OCI-LY1 (cell line): Measurements from ENCODE around the gene WDR62.

ENCODE experiments used
- H2AFZ ChIP-seq: fragments of 200-600 bp; sonication (generic), shearing (Covaris generic); 2 replicates; pipeline ENCODE4 v1.6.0; 2014; ENCODE audit warnings: antibody characterized with exemption, mild to moderate bottlenecking, low read length
- H3F3A ChIP-seq: fragments of 200-600 bp; sonication (generic), shearing (Covaris generic); 2 replicates; pipeline ENCODE4 v1.6.0; 2014; ENCODE audit warnings: mild to moderate bottlenecking, antibody characterized with exemption, low read length, moderate library complexity; ENCODE audit not compliant: insufficient read depth
- H3K27ac ChIP-seq: fragments of 200-600 bp; sonication (generic); 2 replicates; pipeline ENCODE4 v1.5.1; 2014; ENCODE audit warnings: low read length, mixed run types, mild to moderate bottlenecking, low read depth; ENCODE audit not compliant: poor library complexity, severe bottlenecking
- H3K27me3 ChIP-seq: fragments of 200-600 bp; sonication (generic); 2 replicates; pipeline ENCODE4 v1.6.0; 2014; ENCODE audit warnings: antibody characterized with exemption, mild to moderate bottlenecking, low read length, moderate library complexity; ENCODE audit not compliant: insufficient read depth
- H3K36me3 ChIP-seq: fragments of 200-600 bp; sonication (generic); 2 replicates; pipeline ENCODE4 v1.6.1; 2014; ENCODE audit warnings: mild to moderate bottlenecking, antibody characterized with exemption, low read length, moderate library complexity, mixed read lengths; ENCODE audit not compliant: insufficient read depth
- H3K4me1 ChIP-seq: fragments of 200-600 bp; sonication (generic); 2 replicates; pipeline ENCODE4 v1.5.1; 2014; ENCODE audit warnings: mild to moderate bottlenecking, low read length, moderate library complexity; ENCODE audit not compliant: insufficient read depth, severe bottlenecking
- H3K4me2 ChIP-seq: fragments of 200-600 bp; sonication (generic), shearing (Covaris generic); 2 replicates; pipeline ENCODE4 v1.6.1; 2014; ENCODE audit warnings: low read length
- H3K4me3 ChIP-seq: fragments of 200-600 bp; sonication (generic); 2 replicates; pipeline ENCODE4 v1.5.1; 2014; ENCODE audit warnings: low read length, low read depth, mild to moderate bottlenecking, mixed read lengths; ENCODE audit not compliant: poor library complexity, severe bottlenecking
- H3K79me2 ChIP-seq: fragments of 200-600 bp; shearing (Covaris generic); 2 replicates; pipeline ENCODE4 v1.6.1; 2016; ENCODE audit warnings: mixed run types, low read length, mixed read lengths; ENCODE audit not compliant: insufficient read depth
- H3K9ac ChIP-seq: fragments of 200-600 bp; sonication (generic), shearing (Covaris generic); 2 replicates; pipeline ENCODE4 v1.6.1; 2014; ENCODE audit warnings: mild to moderate bottlenecking, low read length, mixed read lengths
- H3K9me2 ChIP-seq: fragments of 200-600 bp; sonication (generic), shearing (Covaris generic); 2 replicates; pipeline ENCODE4 v1.6.1; 2014; ENCODE audit warnings: low read depth, mild to moderate bottlenecking, low read length, mixed read lengths
- H3K9me3 ChIP-seq: fragments of 200-600 bp; shearing (Covaris generic); 2 replicates; pipeline ENCODE4 v1.6.1; 2014; ENCODE audit warnings: low read length, mixed read lengths
- H4K20me1 ChIP-seq: fragments of 200-600 bp; sonication (generic), shearing (Covaris generic); 2 replicates; pipeline ENCODE4 v1.6.0; 2016; ENCODE audit warnings: mild to moderate bottlenecking, low read length; ENCODE audit not compliant: insufficient read depth
- EZH2 ChIP-seq: fragments of 200-600 bp; sonication (generic), shearing (Covaris generic); IDR thresholded peaks from 2 replicates; pipeline ENCODE4 v1.8.0; 2017; ENCODE audit warnings: borderline replicate concordance, mixed run types, mild to moderate bottlenecking, antibody characterized with exemption, low read length, moderate library complexity, mixed read lengths
- TF ChIP-seq, protein P1 (sequence below): fragments of 200-600 bp; sonication (generic), shearing (Covaris generic); IDR thresholded peaks from 2 replicates; pipeline ENCODE4 v1.5.1; 2017; ENCODE audit warnings: mild to moderate bottlenecking, antibody characterized with exemption, low read length, moderate library complexity, mixed read lengths

The WDR62 gene

DNA sequence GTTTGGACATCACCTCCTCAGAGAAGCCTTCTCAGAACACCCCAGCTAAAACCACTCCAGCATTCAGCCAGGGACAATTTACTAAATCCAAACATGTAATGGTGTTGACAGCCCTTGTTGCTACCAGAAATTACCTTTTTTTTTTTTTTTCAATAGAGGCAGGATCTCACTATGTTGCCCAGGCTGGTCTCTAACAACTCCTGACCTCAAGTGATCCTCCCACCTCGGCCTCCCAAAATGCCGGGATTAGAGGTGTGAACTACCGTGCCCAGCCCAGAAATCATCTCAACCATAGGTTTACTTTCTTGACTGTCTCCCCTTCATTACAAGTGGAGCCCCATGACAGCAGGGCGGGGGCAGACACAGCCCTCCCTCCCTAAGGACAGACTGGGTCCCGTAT, 31.3 kb upstream of the WDR62 start:
- Histone ChIP-seq H3K9me3 (no peaks in the 10 kb centered on the region), H3K79me2 (no peaks in the 10 kb centered on the region), H4K20me1 (no peaks in the 10 kb centered on the region), H3K9me2 (no peaks in the 10 kb centered on the region), H3K4me1 (no peaks in the 10 kb centered on the region), H3K4me3 (no peak overlapping the region), H3K4me2 (no peak overlapping the region), H3K36me3 (peaks cover 16% of the 10 kb centered on the region), H3K27ac (no peak overlapping the region), H2AFZ (no peak overlapping the region), H3K27me3 (no peaks in the 10 kb centered on the region), H3K9ac (no peak overlapping the region), H3F3A (no peaks in the 10 kb centered on the region)
- no peak for TF ChIP-seq EZH2
- TF ChIP-seq, protein P1, sequence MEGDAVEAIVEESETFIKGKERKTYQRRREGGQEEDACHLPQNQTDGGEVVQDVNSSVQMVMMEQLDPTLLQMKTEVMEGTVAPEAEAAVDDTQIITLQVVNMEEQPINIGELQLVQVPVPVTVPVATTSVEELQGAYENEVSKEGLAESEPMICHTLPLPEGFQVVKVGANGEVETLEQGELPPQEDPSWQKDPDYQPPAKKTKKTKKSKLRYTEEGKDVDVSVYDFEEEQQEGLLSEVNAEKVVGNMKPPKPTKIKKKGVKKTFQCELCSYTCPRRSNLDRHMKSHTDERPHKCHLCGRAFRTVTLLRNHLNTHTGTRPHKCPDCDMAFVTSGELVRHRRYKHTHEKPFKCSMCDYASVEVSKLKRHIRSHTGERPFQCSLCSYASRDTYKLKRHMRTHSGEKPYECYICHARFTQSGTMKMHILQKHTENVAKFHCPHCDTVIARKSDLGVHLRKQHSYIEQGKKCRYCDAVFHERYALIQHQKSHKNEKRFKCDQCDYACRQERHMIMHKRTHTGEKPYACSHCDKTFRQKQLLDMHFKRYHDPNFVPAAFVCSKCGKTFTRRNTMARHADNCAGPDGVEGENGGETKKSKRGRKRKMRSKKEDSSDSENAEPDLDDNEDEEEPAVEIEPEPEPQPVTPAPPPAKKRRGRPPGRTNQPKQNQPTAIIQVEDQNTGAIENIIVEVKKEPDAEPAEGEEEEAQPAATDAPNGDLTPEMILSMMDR, result no peak

DNA sequence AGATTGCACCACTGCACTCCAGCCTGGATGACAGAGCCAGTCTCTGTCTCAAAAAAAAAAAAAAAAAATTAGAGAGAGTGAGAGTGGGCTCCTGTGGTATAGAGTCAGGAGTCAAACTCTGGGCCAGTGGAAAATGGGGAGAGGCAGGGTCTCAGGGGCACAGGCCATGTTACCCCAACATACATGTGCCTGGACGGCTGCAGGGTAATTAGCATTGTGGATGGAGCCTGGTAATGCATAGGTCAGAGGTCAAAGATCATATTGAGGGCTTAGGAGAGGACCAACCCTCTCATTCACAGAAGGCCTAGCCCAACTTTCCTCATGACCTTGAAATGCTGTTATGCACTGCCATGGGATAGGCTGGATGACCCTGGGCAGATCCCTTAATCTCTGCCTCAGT, 29.2 kb upstream of the WDR62 start:
- H3K27ac ChIP-seq, result no peak overlapping the region
- no peak overlapping the region for H3K9ac ChIP-seq
- H3K36me3 ChIP-seq, result peaks cover 16% of the 10 kb centered on the region
- H3K27me3 ChIP-seq, result no peaks in the 10 kb centered on the region
- H3F3A ChIP-seq, result no peaks in the 10 kb centered on the region
- no peak overlapping the region for H3K4me2 ChIP-seq
- no peak overlapping the region for H3K4me3 ChIP-seq
- H4K20me1 ChIP-seq, result no peaks in the 10 kb centered on the region
- no peak overlapping the region for H2AFZ ChIP-seq
- no peaks in the 10 kb centered on the region for H3K4me1 ChIP-seq
- no peaks in the 10 kb centered on the region for H3K9me3 ChIP-seq
- H3K9me2 ChIP-seq, result no peaks in the 10 kb centered on the region
- TF ChIP-seq, protein P1, result no peak
- no peak for TF ChIP-seq EZH2
- H3K79me2 ChIP-seq, result no peaks in the 10 kb centered on the region

DNA sequence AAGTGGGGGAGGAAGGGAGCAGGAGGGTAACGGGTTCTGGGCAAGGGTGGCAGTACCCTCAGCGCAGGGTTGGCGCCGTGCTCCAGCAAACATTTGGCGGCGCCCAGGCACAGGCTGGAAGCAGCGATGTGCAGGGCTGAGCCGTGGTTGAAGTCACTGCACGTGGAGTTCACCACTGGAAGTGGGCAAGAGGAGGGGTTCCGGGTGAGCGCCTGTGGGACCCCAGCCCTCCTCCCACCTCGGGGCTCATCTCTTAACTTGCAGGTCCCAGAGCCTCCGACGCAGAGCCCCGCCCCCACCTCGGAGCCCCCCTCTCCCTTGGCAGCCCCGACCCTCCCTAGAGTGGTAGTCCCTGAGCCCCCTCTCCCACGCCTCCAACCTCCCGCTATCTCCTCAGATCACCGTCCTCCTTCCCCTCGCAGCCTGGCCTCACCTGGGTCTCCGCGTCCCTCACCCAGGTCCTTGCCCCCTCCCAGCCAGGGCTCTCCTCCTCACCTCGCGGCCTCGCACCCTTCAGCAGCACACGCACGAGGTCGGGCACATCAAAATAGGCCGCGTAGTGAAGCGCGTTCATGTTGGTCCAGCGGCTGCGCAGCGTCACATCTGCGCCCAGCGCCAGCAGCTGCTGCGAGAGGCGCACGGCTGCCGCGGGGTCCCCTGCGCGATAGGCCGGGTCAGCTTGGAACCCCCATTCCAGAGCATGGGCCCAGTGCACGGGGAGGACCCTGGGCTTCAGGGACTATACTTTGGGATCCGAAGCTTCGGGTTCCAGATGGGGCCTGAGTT, 28.4 kb upstream of the WDR62 start:
- Histone ChIP-seq H3K9ac (no peak overlapping the region), H3K4me1 (no peaks in the 10 kb centered on the region), H3K27me3 (no peaks in the 10 kb centered on the region), H3F3A (no peaks in the 10 kb centered on the region), H3K36me3 (peaks cover 16% of the 10 kb centered on the region), H3K27ac (no peak overlapping the region), H3K4me2 (no peak overlapping the region), H4K20me1 (no peaks in the 10 kb centered on the region), H3K9me3 (no peaks in the 10 kb centered on the region), H3K9me2 (no peaks in the 10 kb centered on the region), H3K4me3 (no peak overlapping the region), H2AFZ (no peak overlapping the region), H3K79me2 (no peaks in the 10 kb centered on the region)
- TF ChIP-seq, protein P1, result no peak
- no peak for TF ChIP-seq EZH2
